ENCODE measurements around the gene ULK4. TPM values are rescaled to one million over a fixed set of nuclear protein-coding genes. Genes with fewer than 3 reads are reported as not detected.

Gene ULK4
- total and polyA plus RNA-seq, 7 donors, result 2.1 to 18.6 (median 8.9) TPM

DNA sequence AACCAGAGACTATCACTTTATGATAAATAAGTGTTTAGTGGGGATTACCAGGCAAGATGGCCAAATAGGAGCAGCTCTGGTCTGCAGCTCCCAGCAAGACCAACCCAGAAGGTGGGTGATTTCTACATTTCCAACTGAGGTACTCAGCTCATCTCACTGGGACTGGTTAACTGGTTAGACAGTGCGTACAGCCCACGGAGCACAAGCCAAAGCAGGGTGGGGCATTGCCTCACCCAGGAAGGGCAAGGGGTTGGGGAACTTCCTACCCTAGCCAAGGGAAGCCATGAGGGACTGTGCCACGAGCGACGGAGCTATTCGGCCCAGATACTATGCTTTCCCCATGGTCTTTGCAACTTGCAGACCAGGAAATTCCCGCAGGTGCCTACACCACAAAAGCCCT lies 591.6 kb downstream of the ULK4 start:
- Histone ChIP-seq H3K4me1 (no peaks in the 10 kb centered on the region), H3K9me3 (peaks cover 0 to 2% (median 0%) of the 10 kb centered on the region in 4 donors), H3K27me3 (no peaks in the 10 kb centered on the region), H3K36me3 (no peaks in the 10 kb centered on the region), H3K4me3 (no peak overlapping the region), H3K27ac (no peak overlapping the region)
- no peak for DNase-seq
- intact Hi-C loops (cut with DNase I), result no loop called here
- TF ChIP-seq POLR2AphosphoS5 (IDR thresholded peaks at IDR 0.05), result no peak
- TF ChIP-seq EP300 (IDR thresholded peaks at IDR 0.05), result no peak
- TF ChIP-seq, protein P1, sequence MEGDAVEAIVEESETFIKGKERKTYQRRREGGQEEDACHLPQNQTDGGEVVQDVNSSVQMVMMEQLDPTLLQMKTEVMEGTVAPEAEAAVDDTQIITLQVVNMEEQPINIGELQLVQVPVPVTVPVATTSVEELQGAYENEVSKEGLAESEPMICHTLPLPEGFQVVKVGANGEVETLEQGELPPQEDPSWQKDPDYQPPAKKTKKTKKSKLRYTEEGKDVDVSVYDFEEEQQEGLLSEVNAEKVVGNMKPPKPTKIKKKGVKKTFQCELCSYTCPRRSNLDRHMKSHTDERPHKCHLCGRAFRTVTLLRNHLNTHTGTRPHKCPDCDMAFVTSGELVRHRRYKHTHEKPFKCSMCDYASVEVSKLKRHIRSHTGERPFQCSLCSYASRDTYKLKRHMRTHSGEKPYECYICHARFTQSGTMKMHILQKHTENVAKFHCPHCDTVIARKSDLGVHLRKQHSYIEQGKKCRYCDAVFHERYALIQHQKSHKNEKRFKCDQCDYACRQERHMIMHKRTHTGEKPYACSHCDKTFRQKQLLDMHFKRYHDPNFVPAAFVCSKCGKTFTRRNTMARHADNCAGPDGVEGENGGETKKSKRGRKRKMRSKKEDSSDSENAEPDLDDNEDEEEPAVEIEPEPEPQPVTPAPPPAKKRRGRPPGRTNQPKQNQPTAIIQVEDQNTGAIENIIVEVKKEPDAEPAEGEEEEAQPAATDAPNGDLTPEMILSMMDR (IDR thresholded peaks at IDR 0.05), result no peak
- no peak for TF ChIP-seq POLR2A (IDR thresholded peaks at IDR 0.05)
- WGBS, 2 donors, result 87% methylated on average over 7 of the region's 7 CpGs

DNA sequence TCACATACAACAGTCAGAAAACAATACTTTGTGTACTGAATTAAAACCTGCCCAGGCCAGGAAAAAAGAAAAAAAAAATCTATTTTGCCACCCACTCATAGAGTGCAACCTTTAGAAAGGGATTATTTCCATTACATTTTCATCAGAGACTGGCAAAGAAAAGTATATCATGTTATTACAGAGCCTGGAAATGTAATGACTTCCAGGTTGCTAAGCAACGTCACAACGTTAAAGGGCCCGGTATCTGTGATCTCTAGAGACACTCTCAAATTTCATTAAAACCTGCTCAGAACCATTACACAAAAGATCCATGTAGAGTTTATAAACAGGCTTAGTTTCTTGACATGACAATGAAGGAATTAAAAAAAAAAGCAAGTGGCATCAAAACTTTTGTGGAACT lies 592.1 kb downstream of the ULK4 start:
- H3K4me3 ChIP-seq, result no peak overlapping the region
- no peak for TF ChIP-seq POLR2AphosphoS5 (IDR thresholded peaks at IDR 0.05)
- TF ChIP-seq POLR2A (IDR thresholded peaks at IDR 0.05), result no peak
- no peak for TF ChIP-seq EP300 (IDR thresholded peaks at IDR 0.05)
- TF ChIP-seq, protein P1 (IDR thresholded peaks at IDR 0.05), result no peak
- peaks cover 0 to 4% (median 0%) of the 10 kb centered on the region in 4 donors for H3K4me1 ChIP-seq
- H3K27me3 ChIP-seq, result no peaks in the 10 kb centered on the region
- WGBS, 2 donors, result 34 to 57% methylated on average over 3 of the region's 3 CpGs
- no peak overlapping the region for H3K27ac ChIP-seq
- DNase-seq, result no peak
- no peaks in the 10 kb centered on the region for H3K36me3 ChIP-seq
- intact Hi-C loops (cut with DNase I), result no loop called here
- H3K9me3 ChIP-seq, result peaks cover 0 to 2% (median 0%) of the 10 kb centered on the region in 4 donors

GRCh38 chr3:41365973-41366372 lies 595.9 kb downstream of the ULK4 start:
- no peak for DNase-seq
- WGBS, 2 donors, result 90 to 96% methylated on average over 1 of the region's 1 CpG
- Histone ChIP-seq H3K27me3 (no peaks in the 10 kb centered on the region), H3K27ac (no peak overlapping the region), H3K9me3 (no peaks in the 10 kb centered on the region), H3K36me3 (no peaks in the 10 kb centered on the region), H3K4me3 (no peak overlapping the region), H3K4me1 (peaks cover 0 to 25% (median 17%) of the 10 kb centered on the region in 4 donors)
- TF ChIP-seq, protein P1 (IDR thresholded peaks at IDR 0.05), result no peak
- intact Hi-C loops (cut with DNase I), result no loop called here

DNA sequence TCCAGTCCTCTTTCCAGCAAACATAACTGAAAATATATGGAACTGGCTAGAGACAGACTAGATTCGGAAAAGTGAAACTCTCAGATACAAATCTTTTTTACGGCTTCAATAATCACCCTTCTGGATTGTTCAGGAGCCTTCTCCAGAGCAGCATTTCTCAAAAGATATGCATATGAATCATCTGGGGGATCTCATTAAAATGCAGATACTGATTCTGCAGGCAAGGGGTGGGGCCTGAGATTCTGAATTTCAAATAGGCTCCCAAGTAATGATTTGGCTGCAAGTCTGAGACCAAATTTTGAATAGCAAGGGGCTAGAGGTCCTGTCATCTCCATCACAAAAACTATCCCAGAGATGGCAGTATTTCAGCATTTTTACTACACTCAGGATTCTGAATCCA lies 597.2 kb downstream of the ULK4 start:
- no peak overlapping the region for H3K27ac ChIP-seq
- H3K27me3 ChIP-seq, result no peaks in the 10 kb centered on the region
- DNase-seq, result no peak
- WGBS, 2 donors, result 71 to 90% methylated on average over 2 of the region's 2 CpGs
- TF ChIP-seq POLR2AphosphoS5 (IDR thresholded peaks at IDR 0.05), result no peak
- TF ChIP-seq POLR2A (IDR thresholded peaks at IDR 0.05), result no peak
- no peak for TF ChIP-seq EP300 (IDR thresholded peaks at IDR 0.05)
- TF ChIP-seq, protein P1 (IDR thresholded peaks at IDR 0.05), result no peak
- no peaks in the 10 kb centered on the region for H3K9me3 ChIP-seq
- H3K4me3 ChIP-seq, result no peak overlapping the region
- H3K36me3 ChIP-seq, result no peaks in the 10 kb centered on the region
- peaks cover 0 to 25% (median 17%) of the 10 kb centered on the region in 4 donors for H3K4me1 ChIP-seq
- intact Hi-C loops (cut with DNase I), result no loop called here

DNA sequence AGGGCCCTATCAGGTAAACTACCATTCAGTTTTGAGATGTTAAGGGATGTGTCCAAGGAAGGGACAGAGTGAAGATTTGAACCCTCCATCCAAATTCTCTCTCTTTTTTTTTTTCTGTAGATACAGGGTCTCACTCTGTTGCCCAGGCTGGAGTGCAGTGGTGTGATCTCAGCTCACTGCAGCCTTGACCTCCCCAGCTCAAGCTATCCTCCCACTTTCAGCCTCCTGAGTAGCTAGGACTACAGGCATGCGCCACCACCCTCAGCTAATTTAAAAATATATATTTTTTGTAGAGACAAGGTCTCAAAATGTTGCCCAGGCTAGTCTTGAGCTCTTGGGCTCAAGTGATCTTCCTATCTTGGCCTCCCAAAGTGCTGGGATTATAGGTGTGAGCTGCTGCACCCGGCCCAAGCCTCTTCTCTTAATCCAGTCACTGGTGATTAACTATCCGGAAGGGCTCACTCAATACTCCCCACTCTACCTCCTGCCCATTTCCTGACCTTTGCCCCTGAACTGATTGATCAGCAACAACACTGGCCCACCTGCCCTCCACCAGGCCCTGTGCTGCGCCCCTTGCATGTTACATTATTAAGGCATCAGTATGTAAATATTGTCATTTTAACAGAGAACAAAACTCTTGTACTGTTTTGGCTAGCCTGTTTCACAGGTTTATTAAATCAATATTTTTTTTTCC lies 597.9 kb downstream of the ULK4 start:
- Histone ChIP-seq H3K9me3 (no peaks in the 10 kb centered on the region), H3K4me1 (peaks cover 0 to 25% (median 17%) of the 10 kb centered on the region in 4 donors), H3K27ac (no peak overlapping the region), H3K36me3 (no peaks in the 10 kb centered on the region), H3K4me3 (no peak overlapping the region), H3K27me3 (no peaks in the 10 kb centered on the region)
- 88 to 91% methylated on average over 4 of the region's 4 CpGs for WGBS, 2 donors
- no peak for DNase-seq
- intact Hi-C loops (cut with DNase I), result no loop called here
- TF ChIP-seq, protein P1 (IDR thresholded peaks at IDR 0.05), result no peak
- TF ChIP-seq POLR2AphosphoS5 (IDR thresholded peaks at IDR 0.05) (no peak), POLR2A (IDR thresholded peaks at IDR 0.05) (no peak), EP300 (IDR thresholded peaks at IDR 0.05) (no peak)
